Measurements from ENCODE around the gene HCK. TPM values are rescaled to one million over a fixed set of nuclear protein-coding genes. Genes with fewer than 3 reads are reported as not detected.

Gene HCK
- total and polyA plus RNA-seq, 8 donors = 0.42 to 12.9 (median 2.2) TPM

- H3K4me3 ChIP-seq = no peak overlapping the region
- FAIRE-seq (no peak), DNase-seq (no peak), ATAC-seq (no peak)
- WGBS, 2 donors = 89 to 96% methylated on average over 4 of the region's 4 CpGs
- H3K36me3 ChIP-seq = no peaks in the 10 kb centered on the region
- intact Hi-C loops (cut with DNase I) = no loop called here
- no peaks in the 10 kb centered on the region for H3K9me3 ChIP-seq
- no peaks in the 10 kb centered on the region for H3K27me3 ChIP-seq
- no peak for TF ChIP-seq CTCF (IDR thresholded peaks at IDR 0.05)
- H3K4me1 ChIP-seq = no peaks in the 10 kb centered on the region
- H3K27ac ChIP-seq = no peak overlapping the region
These were observed 72.9 kb downstream of the HCK start for GRCh38 chr20:32124916-32125454.

- H3K27me3 ChIP-seq = no peaks in the 10 kb centered on the region
- DNase-seq = no peak
- intact Hi-C loops (cut with DNase I) = no loop called here
- FAIRE-seq = no peak
- no peaks in the 10 kb centered on the region for H3K36me3 ChIP-seq
- no peak for ATAC-seq
- no peak overlapping the region for H3K27ac ChIP-seq
- TF ChIP-seq CTCF (IDR thresholded peaks at IDR 0.05) = no peak
- no peak overlapping the region for H3K4me3 ChIP-seq
- no peaks in the 10 kb centered on the region for H3K9me3 ChIP-seq
- WGBS, 2 donors = 93 to 97% methylated on average over 5 of the region's 5 CpGs
- no peaks in the 10 kb centered on the region for H3K4me1 ChIP-seq
These were observed 73.5 kb downstream of the HCK start for GRCh38 chr20:32125506-32125905.

- Histone ChIP-seq H3K4me3 (no peak overlapping the region), H3K27me3 (no peaks in the 10 kb centered on the region), H3K4me1 (no peaks in the 10 kb centered on the region), H3K9me3 (no peaks in the 10 kb centered on the region), H3K36me3 (no peaks in the 10 kb centered on the region), H3K27ac (no peak overlapping the region)
- ATAC-seq (no peak), DNase-seq (no peak), FAIRE-seq (no peak)
- WGBS, 2 donors = 86 to 97% methylated on average over 8 of the region's 8 CpGs
- intact Hi-C loops (cut with DNase I) = no loop called here
- TF ChIP-seq CTCF (IDR thresholded peaks at IDR 0.05) = no peak
These were observed 74.9 kb downstream of the HCK start for GRCh38 chr20:32126919-32127318.

- intact Hi-C loops (cut with DNase I) = no loop called here
- no peak for DNase-seq
- no peak for TF ChIP-seq CTCF (IDR thresholded peaks at IDR 0.05)
- FAIRE-seq = no peak
- H3K36me3 ChIP-seq = no peaks in the 10 kb centered on the region
- ATAC-seq = no peak
- H3K27ac ChIP-seq = no peak overlapping the region
- H3K9me3 ChIP-seq = no peaks in the 10 kb centered on the region
- WGBS, 2 donors = 93 to 96% methylated on average over 5 of the region's 5 CpGs
- no peaks in the 10 kb centered on the region for H3K27me3 ChIP-seq
- no peaks in the 10 kb centered on the region for H3K4me1 ChIP-seq
- no peak overlapping the region for H3K4me3 ChIP-seq
These were observed 75.3 kb downstream of the HCK start for GRCh38 chr20:32127347-32127746.

GRCh38 chr20:32128167-32128566, 76.1 kb downstream of the HCK start:
- no peak for ATAC-seq
- H3K9me3 ChIP-seq = no peaks in the 10 kb centered on the region
- no peak overlapping the region for H3K27ac ChIP-seq
- no peaks in the 10 kb centered on the region for H3K36me3 ChIP-seq
- no peaks in the 10 kb centered on the region for H3K4me1 ChIP-seq
- H3K27me3 ChIP-seq = no peaks in the 10 kb centered on the region
- TF ChIP-seq CTCF (IDR thresholded peaks at IDR 0.05) = no peak
- no peak overlapping the region for H3K4me3 ChIP-seq
- WGBS, 2 donors = 87% methylated on average over 2 of the region's 2 CpGs
- intact Hi-C loops (cut with DNase I) = no loop called here
- FAIRE-seq = no peak
- no peak for DNase-seq

Data from pancreas (tissue), 10 donors.